ENCODE measurements around the gene BPIFB4.
"Not testable (repeated sequence)": the region's sequence is repeated elsewhere in the genome, so short reads cannot be mapped to it uniquely, and the experiment has no call there.

The BPIFB4 gene

GRCh38 chr20:33086052-33086722, 6.7 kb downstream of the BPIFB4 start:
- no peak for DNase-seq (ENCODE audit: low read depth, low spot score)

GRCh38 chr20:33091147-33091546, 11.7 kb downstream of the BPIFB4 start:
- DNase-seq (ENCODE audit: low read depth, low spot score), result no peak

GRCh38 chr20:33091693-33092092, 12.2 kb downstream of the BPIFB4 start:
- DNase-seq (ENCODE audit: low read depth, low spot score), result no peak

GRCh38 chr20:33092361-33092760, 12.9 kb downstream of the BPIFB4 start:
- no peak for DNase-seq (ENCODE audit: low read depth, low spot score)

- no peak for DNase-seq (ENCODE audit: low read depth, low spot score)
These were observed 13.6 kb downstream of the BPIFB4 start for GRCh38 chr20:33093074-33093473.

GRCh38 chr20:33093582-33093981, 14.1 kb downstream of the BPIFB4 start:
- DNase-seq (ENCODE audit: low read depth, low spot score), result no peak

GRCh38 chr20:33095249-33095648, 15.8 kb downstream of the BPIFB4 start:
- DNase-seq (ENCODE audit: low read depth, low spot score), result no peak

- peak; percentile 57 for DNase-seq (ENCODE audit: low read depth, low spot score)
These were observed 16.6 kb downstream of the BPIFB4 start for GRCh38 chr20:33095902-33096584.

GRCh38 chr20:33097001-33097400, 17.6 kb downstream of the BPIFB4 start:
- DNase-seq (ENCODE audit: low read depth, low spot score), result no peak

GRCh38 chr20:33099843-33100538, 20.5 kb downstream of the BPIFB4 start:
- no peak for DNase-seq (ENCODE audit: low read depth, low spot score)

GRCh38 chr20:33103556-33103955, 24.1 kb downstream of the BPIFB4 start:
- DNase-seq (ENCODE audit: low read depth, low spot score), result no peak

- DNase-seq (ENCODE audit: low read depth, low spot score), result no peak
These were observed 24.9 kb downstream of the BPIFB4 start for GRCh38 chr20:33104336-33104735.

- DNase-seq (ENCODE audit: low read depth, low spot score), result no peak
These were observed 26.0 kb downstream of the BPIFB4 start for GRCh38 chr20:33105316-33105924.

- DNase-seq (ENCODE audit: low read depth, low spot score), result not testable (repeated sequence)
These were observed 26.7 kb downstream of the BPIFB4 start for GRCh38 chr20:33106058-33106620.

- no peak for DNase-seq (ENCODE audit: low read depth, low spot score)
These were observed 29.2 kb downstream of the BPIFB4 start for GRCh38 chr20:33108661-33109060.

- no peak for DNase-seq (ENCODE audit: low read depth, low spot score)
These were observed 30.8 kb downstream of the BPIFB4 start for GRCh38 chr20:33110147-33110825.

- no peak for DNase-seq (ENCODE audit: low read depth, low spot score)
These were observed 31.9 kb downstream of the BPIFB4 start for GRCh38 chr20:33111306-33111705.

- DNase-seq (ENCODE audit: low read depth, low spot score), result no peak
These were observed 33.3 kb downstream of the BPIFB4 start for GRCh38 chr20:33112547-33113386.

GRCh38 chr20:33113387-33113908, 34.0 kb downstream of the BPIFB4 start:
- DNase-seq (ENCODE audit: low read depth, low spot score), result no peak

GRCh38 chr20:33115501-33115900, 36.1 kb downstream of the BPIFB4 start:
- not testable (repeated sequence) for DNase-seq (ENCODE audit: low read depth, low spot score)
